Glutamatergic neuron (in vitro differentiated cells): ENCODE measurements around the gene EML6. TPM values are rescaled to one million over a fixed set of nuclear protein-coding genes. Genes with fewer than 3 reads are reported as not detected.

ENCODE experiments used
- DNase-seq: peaks from one replicate; pipeline ENCODE4 v3.0.0; 2022
- H3K27ac Mint-ChIP-seq: one replicate; pipeline ENCODE4 v1.8.0; 2020; ENCODE audit warnings: mild to moderate bottlenecking, mixed read lengths, inconsistent platforms; ENCODE audit not compliant: unreplicated experiment
- H3K27me3 Mint-ChIP-seq: one replicate; pipeline ENCODE4 v1.8.0; 2020; ENCODE audit warnings: mild to moderate bottlenecking, moderate library complexity, mixed read lengths, inconsistent platforms; ENCODE audit not compliant: unreplicated experiment
- H3K36me3 Mint-ChIP-seq: one replicate; pipeline ENCODE4 v1.8.0; 2020; ENCODE audit warnings: mild to moderate bottlenecking, mixed read lengths, inconsistent platforms; ENCODE audit not compliant: unreplicated experiment
- H3K4me1 Mint-ChIP-seq: one replicate; pipeline ENCODE4 v1.8.0; 2020; ENCODE audit warnings: mild to moderate bottlenecking, low read depth, mixed read lengths, inconsistent platforms; ENCODE audit not compliant: unreplicated experiment
- H3K4me3 Mint-ChIP-seq: one replicate; pipeline ENCODE4 v1.8.0; 2020; ENCODE audit warnings: mild to moderate bottlenecking, mixed read lengths, inconsistent platforms; ENCODE audit not compliant: unreplicated experiment
- H3K9me3 Mint-ChIP-seq: one replicate; pipeline ENCODE4 v1.8.0; 2020; ENCODE audit warnings: mild to moderate bottlenecking, moderate library complexity, mixed read lengths, inconsistent platforms; ENCODE audit not compliant: unreplicated experiment
- total RNA-seq: library from RNA; stranded (reverse); fragmentation: NEBNext Ultra II Directional; extraction: Animal tissue kit (Norgen Biotek cat#: 25700); gene quantifications from one replicate; pipeline ENCODE4 v1.2.1, GENCODE V29; 2021; ENCODE audit not compliant: unreplicated experiment
- TF ChIP-seq, protein P1 (sequence below): fragments of 200-600 bp; sonication (generic); IDR thresholded peaks from one replicate; pipeline ENCODE4 v1.5.0; 2021; ENCODE audit not compliant: partially characterized antibody, unreplicated experiment

Gene EML6
- total RNA-seq, 1 donor from 2014 or later, result 0.91 TPM

DNA sequence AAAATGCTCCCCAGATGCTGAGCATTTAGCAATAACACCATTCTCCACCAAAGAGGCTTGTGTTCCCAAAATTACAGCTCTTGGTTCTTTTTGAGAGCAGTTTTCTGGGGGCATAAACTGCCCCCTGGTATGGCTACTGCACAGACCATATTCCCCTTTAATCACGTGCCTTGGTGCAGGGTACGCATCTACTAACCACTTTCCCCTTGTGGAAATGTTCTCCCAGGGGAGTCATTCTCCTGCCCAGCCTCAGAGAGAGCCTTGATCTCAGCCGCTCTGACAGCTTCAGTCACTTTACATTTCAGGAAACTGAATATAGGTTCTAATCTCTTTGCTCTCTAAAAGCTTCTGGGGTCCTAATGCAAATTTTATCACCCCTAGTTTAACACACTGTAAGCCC lies 44.7 kb upstream of the EML6 start:
- H3K36me3 Mint-ChIP-seq, result no peaks in the 10 kb centered on the region
- peaks cover 2% of the 10 kb centered on the region for H3K27me3 Mint-ChIP-seq
- TF ChIP-seq, protein P1, sequence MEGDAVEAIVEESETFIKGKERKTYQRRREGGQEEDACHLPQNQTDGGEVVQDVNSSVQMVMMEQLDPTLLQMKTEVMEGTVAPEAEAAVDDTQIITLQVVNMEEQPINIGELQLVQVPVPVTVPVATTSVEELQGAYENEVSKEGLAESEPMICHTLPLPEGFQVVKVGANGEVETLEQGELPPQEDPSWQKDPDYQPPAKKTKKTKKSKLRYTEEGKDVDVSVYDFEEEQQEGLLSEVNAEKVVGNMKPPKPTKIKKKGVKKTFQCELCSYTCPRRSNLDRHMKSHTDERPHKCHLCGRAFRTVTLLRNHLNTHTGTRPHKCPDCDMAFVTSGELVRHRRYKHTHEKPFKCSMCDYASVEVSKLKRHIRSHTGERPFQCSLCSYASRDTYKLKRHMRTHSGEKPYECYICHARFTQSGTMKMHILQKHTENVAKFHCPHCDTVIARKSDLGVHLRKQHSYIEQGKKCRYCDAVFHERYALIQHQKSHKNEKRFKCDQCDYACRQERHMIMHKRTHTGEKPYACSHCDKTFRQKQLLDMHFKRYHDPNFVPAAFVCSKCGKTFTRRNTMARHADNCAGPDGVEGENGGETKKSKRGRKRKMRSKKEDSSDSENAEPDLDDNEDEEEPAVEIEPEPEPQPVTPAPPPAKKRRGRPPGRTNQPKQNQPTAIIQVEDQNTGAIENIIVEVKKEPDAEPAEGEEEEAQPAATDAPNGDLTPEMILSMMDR, result no peak
- no peak for DNase-seq
- no peak overlapping the region for H3K4me3 Mint-ChIP-seq
- no peak overlapping the region for H3K27ac Mint-ChIP-seq
- H3K9me3 Mint-ChIP-seq, result no peaks in the 10 kb centered on the region
- peaks cover 8% of the 10 kb centered on the region for H3K4me1 Mint-ChIP-seq

DNA sequence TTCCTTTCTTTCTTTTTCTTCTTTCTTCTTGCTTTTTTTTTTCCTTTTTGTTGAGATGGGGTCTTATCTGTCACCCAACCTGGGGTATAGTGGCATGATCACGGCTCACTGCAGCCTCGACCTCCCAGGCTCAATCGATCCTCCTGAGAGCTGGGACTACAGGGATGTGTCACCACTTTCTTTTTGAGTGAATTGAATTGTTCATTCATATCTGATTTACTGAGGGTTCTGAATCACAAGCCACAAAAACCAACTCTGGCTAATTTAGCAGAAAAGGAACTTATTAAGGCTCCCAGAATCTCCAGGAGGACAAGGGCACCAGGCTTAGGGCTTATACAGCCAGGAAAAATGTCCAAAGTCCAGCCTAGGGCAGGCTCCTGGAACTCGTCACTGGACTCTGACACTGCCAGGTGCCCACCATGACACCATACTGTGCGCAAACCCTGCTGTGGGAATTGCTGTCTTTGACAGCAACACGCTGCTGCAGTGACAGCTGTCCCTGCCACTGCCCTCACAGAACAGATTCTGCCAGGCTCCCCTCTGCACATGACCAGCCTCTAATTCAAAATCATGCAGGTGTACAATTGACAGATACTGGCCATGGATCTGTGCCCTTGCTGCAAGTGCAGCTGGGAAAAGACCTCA lies 42.9 kb upstream of the EML6 start:
- TF ChIP-seq, protein P1, result no peak
- peaks cover 2% of the 10 kb centered on the region for H3K27me3 Mint-ChIP-seq
- no peak overlapping the region for H3K27ac Mint-ChIP-seq
- no peak overlapping the region for H3K4me3 Mint-ChIP-seq
- H3K4me1 Mint-ChIP-seq, result peaks cover 8% of the 10 kb centered on the region
- H3K36me3 Mint-ChIP-seq, result no peaks in the 10 kb centered on the region
- no peak for DNase-seq
- H3K9me3 Mint-ChIP-seq, result no peaks in the 10 kb centered on the region

DNA sequence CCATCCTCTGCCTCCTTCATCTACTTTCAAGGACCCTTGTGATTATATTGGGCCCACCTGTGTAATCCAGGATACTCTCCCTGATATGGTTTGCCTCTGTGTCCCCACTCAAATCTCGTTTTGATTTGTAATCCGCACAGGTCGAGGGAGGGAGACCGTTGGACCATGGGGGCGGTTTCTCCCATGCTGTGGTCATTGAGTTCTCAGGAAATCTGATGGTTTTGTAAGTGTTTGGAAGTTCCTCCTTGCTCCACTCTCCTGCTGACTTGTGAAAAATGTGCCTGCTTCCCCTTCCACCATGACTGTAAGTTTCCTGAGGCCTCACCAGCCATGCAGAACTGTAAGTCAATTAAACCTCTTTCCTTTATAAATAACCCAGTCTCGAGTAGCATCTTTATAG lies 42.0 kb upstream of the EML6 start:
- Mint-ChIP-seq H3K36me3 (no peaks in the 10 kb centered on the region), H3K27ac (no peak overlapping the region), H3K4me3 (no peak overlapping the region), H3K9me3 (no peaks in the 10 kb centered on the region), H3K27me3 (peaks cover 2% of the 10 kb centered on the region), H3K4me1 (peaks cover 8% of the 10 kb centered on the region)
- no peak for DNase-seq
- TF ChIP-seq, protein P1, result no peak

DNA sequence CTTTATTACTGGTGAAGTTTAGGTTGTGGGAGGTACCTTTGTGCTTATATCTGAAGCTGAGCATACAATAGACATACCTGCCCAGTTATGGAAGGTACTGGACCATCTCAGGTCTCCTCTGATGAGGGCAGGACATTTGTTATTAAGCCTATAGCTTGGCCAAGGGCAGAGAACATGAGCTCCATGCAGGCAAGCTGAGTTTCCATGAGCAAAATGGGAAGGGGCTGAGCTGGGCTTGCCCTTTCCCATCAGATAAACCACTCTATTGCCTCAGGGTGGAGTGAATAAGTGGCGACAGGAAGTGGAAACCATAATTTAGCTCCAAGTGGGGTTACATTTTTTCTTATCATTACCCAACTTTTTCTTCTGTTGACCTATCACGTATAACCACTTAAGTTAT lies 39.9 kb upstream of the EML6 start:
- no peak overlapping the region for H3K4me3 Mint-ChIP-seq
- DNase-seq, result no peak
- H3K9me3 Mint-ChIP-seq, result no peaks in the 10 kb centered on the region
- TF ChIP-seq, protein P1, result no peak
- H3K27ac Mint-ChIP-seq, result no peak overlapping the region
- H3K27me3 Mint-ChIP-seq, result peaks cover 2% of the 10 kb centered on the region
- H3K36me3 Mint-ChIP-seq, result no peaks in the 10 kb centered on the region
- H3K4me1 Mint-ChIP-seq, result peaks cover 7% of the 10 kb centered on the region

DNA sequence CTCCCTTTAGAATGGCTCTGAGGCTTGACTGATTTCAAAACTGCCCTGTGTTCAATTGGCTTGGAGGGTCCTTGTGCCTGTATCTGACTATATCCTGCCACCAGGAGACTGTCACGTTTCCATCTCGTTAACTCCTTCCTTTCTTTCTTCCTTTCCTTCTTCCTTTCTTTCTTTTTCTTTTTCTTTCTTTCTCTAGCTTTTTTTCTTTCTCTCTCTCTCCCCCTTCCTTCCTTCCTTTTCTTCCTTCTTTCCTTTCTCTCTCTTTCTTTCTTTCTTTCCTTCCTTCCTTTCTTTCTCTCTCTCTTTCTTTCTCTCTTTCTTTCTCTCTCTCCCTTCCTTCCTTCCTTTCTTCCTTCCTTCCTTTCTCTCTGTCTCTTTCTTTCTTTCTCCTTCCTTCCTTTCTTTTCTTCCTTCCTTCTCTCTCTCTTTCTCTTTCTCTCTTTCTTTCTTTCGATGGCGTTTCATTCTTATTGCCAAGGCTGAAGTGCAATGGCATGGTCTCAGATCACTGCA lies 38.1 kb upstream of the EML6 start:
- Mint-ChIP-seq H3K4me3 (no peak overlapping the region), H3K9me3 (no peaks in the 10 kb centered on the region), H3K27me3 (no peaks in the 10 kb centered on the region), H3K27ac (no peak overlapping the region), H3K36me3 (no peaks in the 10 kb centered on the region), H3K4me1 (peaks cover 2% of the 10 kb centered on the region)
- DNase-seq, result no peak
- TF ChIP-seq, protein P1, result no peak
